Measurements from ENCODE around the gene TOR4A.

TOR4A gene

GRCh38 chr9:137272241-137273094 is 5.1 kb upstream of the TOR4A start:
- DNase-seq (ENCODE audit: low spot score): no peak

- DNase-seq (ENCODE audit: low spot score): no peak
These were observed 4.4 kb upstream of the TOR4A start for GRCh38 chr9:137273095-137273490.

GRCh38 chr9:137273611-137274320 is 3.8 kb upstream of the TOR4A start:
- no peak for DNase-seq (ENCODE audit: low spot score)

GRCh38 chr9:137275203-137275587 is 2.3 kb upstream of the TOR4A start:
- no peak for DNase-seq (ENCODE audit: low spot score)

- DNase-seq (ENCODE audit: low spot score): no peak
These were observed 1.7 kb upstream of the TOR4A start for GRCh38 chr9:137275588-137276472.

GRCh38 chr9:137276473-137277328 is 825 bp upstream of the TOR4A start:
- DNase-seq (ENCODE audit: low spot score): no peak

GRCh38 chr9:137278061-137278701 is 655 bp downstream of the TOR4A start:
- no peak for DNase-seq (ENCODE audit: low spot score)

- DNase-seq (ENCODE audit: low spot score): no peak
These were observed 1.5 kb downstream of the TOR4A start for GRCh38 chr9:137278721-137279711.

GRCh38 chr9:137279741-137280473 is 2.4 kb downstream of the TOR4A start:
- DNase-seq (ENCODE audit: low spot score): no peak

GRCh38 chr9:137280474-137281344 is 3.2 kb downstream of the TOR4A start:
- DNase-seq (ENCODE audit: low spot score): no peak

- no peak for DNase-seq (ENCODE audit: low spot score)
These were observed 4.0 kb downstream of the TOR4A start for GRCh38 chr9:137281345-137282116.

GRCh38 chr9:137286975-137287383 is 9.5 kb downstream of the TOR4A start:
- DNase-seq (ENCODE audit: low spot score): no peak

- DNase-seq (ENCODE audit: low spot score): no peak
These were observed 15.6 kb downstream of the TOR4A start for GRCh38 chr9:137293094-137293481.

GRCh38 chr9:137293482-137294090 is 16.1 kb downstream of the TOR4A start:
- DNase-seq (ENCODE audit: low spot score): no peak

- peak; percentile 17 for DNase-seq (ENCODE audit: low spot score)
These were observed 16.7 kb downstream of the TOR4A start for GRCh38 chr9:137294091-137294680.

GRCh38 chr9:137294681-137295237 is 17.2 kb downstream of the TOR4A start:
- DNase-seq (ENCODE audit: low spot score): no peak

All from CD4-positive, alpha-beta T cell treated with Interleukin-2 at 100 ng/mL for 4 hours (primary cell).